Adrenal gland (tissue), 5 donors: ENCODE results near the gene LGMN.

Experiments used
- CTCF ChIP-seq, 6 experiments: fragments of 450-650 bp in 4 of 6; fragments of 200-600 bp in 2 of 6; sonication (generic) in 1 of 6; IDR thresholded peaks; 1 replicate in 5 of 6; 2 replicates in 1 of 6; pipeline versions ENCODE4 v1.5.1 to v1.8.0; 2016 to 2021; ENCODE audit warnings: antibody characterized with exemption in 6 of 6, mild to moderate bottlenecking in 2 of 6, moderate library complexity in 1 of 6
- POLR2A ChIP-seq, 2 donors: fragments of 450-650 bp; IDR thresholded peaks; one replicate each; pipeline ENCODE4 v1.6.1; 2017; ENCODE audit warnings: antibody characterized with exemption in 2 of 2, mild to moderate bottlenecking in 2 of 2, moderate library complexity in 1 of 2
- donor health status: DM: no; HTN: no; CAD: no.

- no peak for TF ChIP-seq POLR2A (IDR thresholded peaks at IDR 0.05)
- no peak for TF ChIP-seq CTCF (IDR thresholded peaks at IDR 0.05)
These were observed 82.7 kb downstream of the LGMN start for GRCh38 chr14:92665661-92666110.
